Prostate gland (tissue), 2 donors: ENCODE measurements around the gene ADAMTS17. TPM values are rescaled to one million over a fixed set of nuclear protein-coding genes. Genes with fewer than 3 reads are reported as not detected.

ENCODE experiments used
- DNase-seq: peaks from one replicate; pipeline ENCODE4 v3.0.0-alpha.2; 2019; ENCODE audit warnings: low spot score
- H3K27ac ChIP-seq, 2 donors: fragments of 200-600 bp; sonication (generic); 2 replicates each; pipeline ENCODE4 v1.5.1; 2017 to 2019
- H3K27me3 ChIP-seq: fragments of 200-600 bp; sonication (generic); replicated peaks from 2 replicates; pipeline ENCODE4 v1.5.1; 2019; ENCODE audit not compliant: insufficient read depth
- H3K36me3 ChIP-seq, 2 donors: fragments of 200-600 bp; sonication (generic); 1 replicate in 1 of 2; 2 replicates in 1 of 2; pipeline versions ENCODE4 v1.5.1 to v1.8.1; 2017 to 2019
- H3K4me1 ChIP-seq: fragments of 200-600 bp; sonication (generic); replicated peaks from 2 replicates; pipeline ENCODE4 v1.5.1; 2019
- H3K4me3 ChIP-seq, 2 donors: fragments of 200-600 bp; sonication (generic); 2 replicates each; pipeline ENCODE4 v1.5.1; 2017 to 2019
- H3K9me3 ChIP-seq: fragments of 200-600 bp; sonication (generic); 2 replicates; pipeline ENCODE4 v1.5.1; 2017
- CTCF ChIP-seq, 4 experiments: fragments of 200-600 bp in 2 of 4; fragments of 450-650 bp in 2 of 4; sonication (generic) in 2 of 4; IDR thresholded peaks; 1 replicate in 3 of 4; 2 replicates in 1 of 4; pipeline ENCODE4 v1.5.1; 2016 to 2019; ENCODE audit warnings: antibody characterized with exemption in 4 of 4, mild to moderate bottlenecking in 2 of 4, moderate library complexity in 2 of 4
- POLR2A ChIP-seq: fragments of 450-650 bp; IDR thresholded peaks from one replicate; pipeline ENCODE4 v1.6.1; 2016; ENCODE audit warnings: antibody characterized with exemption, mild to moderate bottlenecking
- POLR2AphosphoS5 ChIP-seq: sonication (generic); formaldehyde crosslinking; IDR thresholded peaks from one replicate; pipeline ENCODE4 v1.6.1; 2017; ENCODE audit warnings: antibody characterized with exemption
- whole genome bisulfite sequencing: methylation state at CpG from one replicate; pipeline ENCODE4 v1.1.5; 2018; 5-methylcytosine and 5-hydroxymethylcytosine counted together
- intact Hi-C: fragments of 100-400 bp; cut with DNase I; formaldehyde crosslinking; loops from one replicate; pipeline ENCODE4 v1.14.2; 2022
- total RNA-seq, 2 donors: library from RNA; depleted of rRNA; stranded (reverse); fragments of >200 nt; gene quantifications; one replicate each; pipeline ENCODE4 v1.1.0, GENCODE V29; 2016

Gene ADAMTS17
- total RNA-seq, 2 donors from 2014 or later, result 2.7 to 5.6 TPM

GRCh38 chr15:100337096-100338044 lies 4.4 kb downstream of the ADAMTS17 start:
- no peaks in the 10 kb centered on the region for H3K9me3 ChIP-seq
- TF ChIP-seq POLR2A, result no peak
- TF ChIP-seq CTCF (IDR thresholded peaks at IDR 0.05), result no peak
- no peak for TF ChIP-seq POLR2AphosphoS5
- H3K4me1 ChIP-seq, result no peaks in the 10 kb centered on the region
- intact Hi-C loops, result loop anchor here (2.0 kb wide), 1 partner anchor 409 kb away; no protein-coding TSS in a partner anchor
- H3K27me3 ChIP-seq, result no peaks in the 10 kb centered on the region
- 96% methylated on average over 17 of the region's 17 CpGs for WGBS
- H3K27ac ChIP-seq, result no peak overlapping the region
- H3K36me3 ChIP-seq, result no peaks in the 10 kb centered on the region
- H3K4me3 ChIP-seq, result no peak overlapping the region
- no peak for DNase-seq

- no peaks in the 10 kb centered on the region for H3K9me3 ChIP-seq
- no peak for TF ChIP-seq CTCF (IDR thresholded peaks at IDR 0.05)
- TF ChIP-seq POLR2A, result no peak
- 70% methylated on average over 6 of the region's 6 CpGs for WGBS
- no peak for DNase-seq
- no peaks in the 10 kb centered on the region for H3K27me3 ChIP-seq
- H3K36me3 ChIP-seq, result no peaks in the 10 kb centered on the region
- no peak overlapping the region for H3K4me3 ChIP-seq
- H3K27ac ChIP-seq, result no peak overlapping the region
- intact Hi-C loops, result no loop called here
- no peaks in the 10 kb centered on the region for H3K4me1 ChIP-seq
Observed at GRCh38 chr15:100336061-100336460, 5.7 kb downstream of the ADAMTS17 start.

- no peaks in the 10 kb centered on the region for H3K9me3 ChIP-seq
- 65% methylated on average over 9 of the region's 9 CpGs for WGBS
- intact Hi-C loops, result no loop called here
- H3K27ac ChIP-seq, result no peak overlapping the region
- DNase-seq, result no peak
- H3K27me3 ChIP-seq, result no peaks in the 10 kb centered on the region
- no peaks in the 10 kb centered on the region for H3K4me1 ChIP-seq
- H3K4me3 ChIP-seq, result no peak overlapping the region
- TF ChIP-seq POLR2AphosphoS5, result no peak
- H3K36me3 ChIP-seq, result no peaks in the 10 kb centered on the region
Observed at GRCh38 chr15:100335335-100335999, 6.3 kb downstream of the ADAMTS17 start.

GRCh38 chr15:100334905-100335304 lies 6.9 kb downstream of the ADAMTS17 start:
- H3K27ac ChIP-seq, result no peak overlapping the region
- intact Hi-C loops, result no loop called here
- TF ChIP-seq CTCF (IDR thresholded peaks at IDR 0.05) (no peak), POLR2AphosphoS5 (no peak), POLR2A (no peak)
- H3K27me3 ChIP-seq, result no peaks in the 10 kb centered on the region
- DNase-seq, result no peak
- no peaks in the 10 kb centered on the region for H3K36me3 ChIP-seq
- H3K4me3 ChIP-seq, result no peak overlapping the region
- H3K4me1 ChIP-seq, result no peaks in the 10 kb centered on the region
- 70% methylated on average over 11 of the region's 11 CpGs for WGBS
- H3K9me3 ChIP-seq, result no peaks in the 10 kb centered on the region

GRCh38 chr15:100334456-100334855 lies 7.3 kb downstream of the ADAMTS17 start:
- Histone ChIP-seq H3K4me1 (no peaks in the 10 kb centered on the region), H3K9me3 (no peaks in the 10 kb centered on the region), H3K27me3 (no peaks in the 10 kb centered on the region), H3K27ac (no peak overlapping the region), H3K36me3 (no peaks in the 10 kb centered on the region), H3K4me3 (no peak overlapping the region)
- TF ChIP-seq POLR2AphosphoS5 (no peak), CTCF (IDR thresholded peaks at IDR 0.05) (no peak), POLR2A (no peak)
- DNase-seq, result no peak
- intact Hi-C loops, result no loop called here
- 93% methylated on average over 19 of the region's 19 CpGs for WGBS
